GM21576 (cell line): Measurements from ENCODE around the gene NMT2.

ENCODE experiments used
- ATAC-seq: cut with Tn5 transposase; IDR thresholded peaks from one replicate; pipeline ENCODE4 v1.9.1; 2021; ENCODE audit warnings: mild to moderate bottlenecking, moderate library complexity; ENCODE audit not compliant: unreplicated experiment

Gene NMT2

DNA sequence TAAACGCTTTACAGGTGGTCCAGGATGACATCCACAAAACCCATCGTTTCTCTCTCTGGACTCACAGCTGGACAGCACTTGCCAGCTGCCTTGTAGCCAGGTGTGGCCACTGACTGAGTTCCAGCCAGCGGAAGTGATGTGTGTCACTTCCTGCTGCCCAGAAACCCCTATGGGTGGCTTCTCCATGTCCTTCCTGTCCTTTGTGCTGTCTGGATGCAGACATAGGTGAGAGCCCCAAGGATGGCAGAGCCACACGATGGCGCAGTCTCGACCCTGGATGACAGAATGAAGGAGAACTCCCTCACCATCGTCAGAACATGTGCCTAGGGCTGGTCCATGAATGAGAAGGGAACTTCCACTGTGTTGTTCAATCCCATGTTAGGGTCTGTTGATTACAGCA, 22.1 kb downstream of the NMT2 start:
- ATAC-seq: no peak

DNA sequence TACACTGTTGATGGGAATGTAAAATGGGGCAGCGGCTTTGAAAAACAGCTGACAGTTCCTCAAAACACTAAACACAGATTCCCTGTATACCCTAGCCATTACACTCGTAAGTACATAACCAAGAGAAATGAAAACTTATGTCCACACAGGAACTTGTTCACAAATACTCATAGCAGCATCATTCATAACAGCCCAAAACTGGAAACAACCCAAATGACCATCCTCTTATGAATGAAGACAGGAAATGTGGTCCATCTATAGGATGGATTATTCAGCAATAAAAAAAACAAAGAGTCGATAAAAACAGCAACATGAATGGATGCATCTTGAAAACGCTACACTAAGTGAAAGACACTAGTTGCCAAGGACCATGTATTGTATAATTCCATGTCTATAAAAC, 23.7 kb downstream of the NMT2 start:
- ATAC-seq: no peak

DNA sequence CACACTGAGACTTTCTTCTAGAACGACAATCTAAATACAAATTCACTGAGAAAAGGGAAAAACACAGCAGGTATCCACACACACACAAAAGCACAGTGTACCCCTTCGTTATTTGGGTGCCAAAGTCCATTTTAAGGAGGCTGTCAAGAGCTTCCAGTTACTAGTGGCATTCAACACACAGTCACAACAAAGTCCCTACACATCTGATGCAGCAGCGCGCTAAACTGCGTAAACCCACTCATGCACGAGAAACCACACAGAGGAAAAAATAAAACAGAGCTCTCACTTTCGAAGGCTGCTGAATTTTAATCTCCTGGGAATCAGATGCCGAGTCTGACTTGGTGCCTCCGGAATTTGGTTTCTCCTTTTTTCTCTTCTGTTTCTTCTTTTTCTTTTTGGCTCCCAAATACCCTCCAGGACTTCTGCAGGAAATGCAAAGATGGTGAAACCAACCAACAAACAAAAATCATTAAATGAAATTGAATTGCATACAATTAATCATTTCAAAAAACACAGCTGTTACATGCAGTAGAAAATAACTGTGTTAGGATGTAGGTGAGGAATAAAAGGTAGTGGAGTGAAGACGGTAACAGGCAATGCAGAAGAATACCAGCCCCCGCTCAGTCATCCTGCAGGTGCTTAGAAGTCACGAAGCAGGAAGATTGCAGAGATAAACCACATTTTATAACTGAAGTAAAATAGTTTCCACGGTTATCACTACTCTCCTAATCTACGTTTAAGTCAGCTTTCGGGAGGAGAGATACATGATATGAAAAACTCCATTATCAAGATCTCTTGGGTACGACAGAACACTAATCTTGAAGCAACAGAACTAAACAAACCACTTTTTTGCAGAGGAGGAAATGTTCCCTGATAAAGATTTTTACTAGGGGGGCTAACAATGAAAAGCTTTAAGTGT, 27.1 kb downstream of the NMT2 start:
- ATAC-seq: peak; percentile 95

DNA sequence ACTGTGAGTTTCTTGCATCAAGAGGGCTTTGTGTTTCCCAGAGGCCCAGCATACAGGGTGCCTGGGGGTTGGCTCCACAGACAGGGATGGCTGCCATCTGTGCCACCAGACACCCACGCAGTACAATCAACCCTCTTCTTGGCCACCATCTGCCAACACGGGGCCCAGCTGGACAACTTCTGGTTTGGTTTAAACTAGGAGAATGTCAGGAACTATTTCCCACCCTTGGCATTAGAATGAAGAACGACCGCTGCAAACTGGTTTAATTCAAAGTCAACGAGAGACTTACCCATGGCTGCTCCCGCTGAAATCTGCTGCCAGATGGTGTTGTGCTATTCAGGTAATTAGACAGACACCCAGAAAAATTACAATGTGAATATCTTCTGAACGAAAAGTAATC, 27.8 kb downstream of the NMT2 start:
- no peak for ATAC-seq

GRCh38 chr10:15137636-15138035, 30.9 kb downstream of the NMT2 start:
- ATAC-seq: no peak

- no peak for ATAC-seq
These were observed 31.5 kb downstream of the NMT2 start for GRCh38 chr10:15137036-15137359.

DNA sequence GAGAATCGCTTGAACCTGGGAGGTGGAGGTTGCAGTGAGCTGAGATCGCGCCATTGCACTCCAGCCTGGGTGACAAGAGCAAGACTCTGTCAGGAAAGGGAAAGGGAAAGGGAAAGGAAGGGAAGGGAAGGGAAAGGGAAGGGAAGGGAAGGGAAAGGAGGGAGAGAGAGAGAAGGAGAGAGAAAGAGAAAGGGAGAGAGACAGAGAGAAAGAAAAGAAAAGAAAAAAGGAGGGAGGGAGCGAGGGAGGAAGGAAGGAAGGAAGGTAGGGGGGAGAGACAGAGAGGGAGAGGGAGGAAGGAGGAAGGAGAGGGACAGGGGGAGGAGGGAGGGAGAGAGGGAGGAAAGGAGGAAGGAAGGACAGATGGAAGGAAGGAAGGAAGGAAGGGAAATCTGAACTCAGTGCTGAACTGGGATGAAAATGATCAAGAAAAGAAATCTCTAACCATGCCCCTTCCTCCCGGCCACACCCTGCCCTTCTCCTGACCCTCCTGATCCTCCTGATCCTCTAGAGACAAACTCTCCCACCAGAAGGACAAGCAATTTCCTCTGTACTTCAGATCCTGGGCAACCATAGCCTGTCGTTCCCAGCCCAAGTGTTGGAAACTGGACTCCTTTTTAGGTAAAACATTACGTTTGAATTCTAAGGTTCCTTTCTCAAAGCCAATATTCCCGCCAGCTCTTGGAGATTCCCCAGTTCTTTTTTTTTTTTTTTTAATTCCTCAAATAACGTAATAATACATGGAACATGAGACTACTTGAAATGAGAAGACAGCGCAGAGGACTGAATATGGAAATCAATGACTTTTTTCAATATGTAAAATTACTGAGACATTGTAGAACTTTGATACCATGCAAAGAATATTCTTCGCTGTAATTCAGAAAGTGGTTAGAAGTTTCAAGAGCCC, 32.1 kb downstream of the NMT2 start:
- ATAC-seq: no peak

DNA sequence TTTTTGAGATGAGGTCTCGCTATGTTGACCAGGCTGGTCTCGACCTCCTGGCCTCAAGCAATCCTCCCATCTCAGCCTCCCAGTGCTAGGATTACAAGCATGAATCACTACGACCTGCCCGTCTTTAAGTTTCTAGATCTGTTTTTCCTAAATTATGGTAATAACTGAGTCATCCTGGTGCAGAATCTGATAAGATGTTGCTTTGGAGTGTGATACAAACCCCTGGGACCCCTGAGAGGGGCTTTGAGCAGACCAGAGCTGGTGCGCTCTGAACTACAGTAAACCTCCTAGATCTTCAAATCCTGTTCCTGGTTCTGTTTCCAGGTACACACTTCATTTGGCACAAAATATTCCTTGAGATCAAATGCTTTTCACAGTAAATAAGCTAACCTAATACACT, 37.2 kb downstream of the NMT2 start:
- no peak for ATAC-seq

DNA sequence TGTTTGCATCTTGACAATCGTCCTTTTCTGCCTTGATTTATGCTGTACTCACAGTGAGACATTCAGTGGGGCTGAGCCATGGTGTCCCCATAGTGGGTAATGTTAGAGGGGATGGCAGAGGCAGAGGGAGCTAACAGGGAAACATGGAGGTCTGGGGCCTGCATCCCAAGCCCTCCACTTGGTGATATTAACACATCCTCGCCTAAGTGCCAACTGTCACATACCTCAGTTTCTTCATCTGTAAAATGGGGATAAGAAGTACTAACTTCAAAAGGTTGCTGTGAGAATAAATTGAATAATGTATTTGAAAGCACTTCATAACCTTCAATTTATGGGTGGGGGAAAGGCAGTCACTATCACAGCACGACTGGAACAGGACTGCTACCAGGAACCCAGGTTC, 43.6 kb downstream of the NMT2 start:
- no peak for ATAC-seq

DNA sequence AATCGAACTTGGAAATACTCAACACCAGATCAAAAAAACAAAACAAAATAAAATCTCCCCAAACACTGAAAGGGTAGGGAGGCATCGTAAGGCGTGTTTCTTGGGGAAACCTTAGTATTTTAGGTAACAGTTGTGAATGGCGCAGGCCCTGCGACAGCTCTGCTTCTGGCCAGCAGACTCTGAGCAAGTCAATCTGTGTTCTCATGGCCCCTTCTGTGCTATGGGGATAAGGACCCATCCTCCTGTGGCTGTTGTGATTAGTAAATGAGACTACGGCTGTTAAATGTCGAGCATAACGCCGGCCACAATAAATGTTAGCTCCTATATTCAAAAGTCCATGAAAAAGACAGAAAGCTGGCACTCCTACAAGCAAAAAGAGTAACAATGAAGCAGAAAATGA, 44.3 kb downstream of the NMT2 start:
- no peak for ATAC-seq

- no peak for ATAC-seq
These were observed 44.7 kb downstream of the NMT2 start for GRCh38 chr10:15123749-15124184.

GRCh38 chr10:15122477-15123030, 45.9 kb downstream of the NMT2 start:
- peak; percentile 93 for ATAC-seq

DNA sequence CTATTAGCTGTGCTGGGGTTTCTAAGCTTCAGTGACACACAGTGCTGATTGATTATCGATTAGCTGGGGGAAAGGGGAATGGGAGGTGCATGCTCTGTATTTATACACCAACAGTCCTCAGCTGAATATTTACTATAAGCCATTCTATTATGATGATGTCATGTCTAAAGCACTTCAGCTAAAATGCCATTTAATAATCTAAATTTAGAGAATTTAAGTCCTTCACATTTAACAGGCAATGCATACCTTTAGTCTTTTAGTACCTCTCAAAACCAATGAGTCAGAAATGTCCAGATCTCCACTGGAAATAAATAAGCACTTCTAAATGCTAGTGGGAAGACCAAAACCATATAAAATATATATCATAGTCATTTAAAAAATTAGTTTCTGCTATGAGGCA, 46.8 kb downstream of the NMT2 start:
- ATAC-seq: no peak

- no peak for ATAC-seq
These were observed 48.0 kb downstream of the NMT2 start for GRCh38 chr10:15120523-15120922.

GRCh38 chr10:15118615-15119014, 49.9 kb downstream of the NMT2 start:
- ATAC-seq: no peak

DNA sequence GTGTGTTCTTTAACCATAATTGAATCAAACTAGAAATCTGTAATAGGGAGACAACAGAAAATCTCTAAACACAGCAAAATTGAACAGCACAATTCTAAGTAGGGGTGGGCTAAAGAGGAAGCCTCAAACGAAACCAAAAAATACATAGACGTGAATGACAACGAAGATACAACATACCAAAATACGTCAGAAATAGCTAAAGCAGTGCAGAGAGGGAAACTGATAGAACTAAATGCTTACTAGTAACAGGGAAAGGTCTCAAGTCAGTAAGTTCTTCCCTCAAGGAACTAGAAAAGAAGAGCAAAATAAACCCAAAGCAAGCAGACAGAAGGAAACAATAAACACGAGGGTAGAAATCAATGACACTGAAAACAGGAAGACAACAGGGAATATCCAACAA, 52.3 kb downstream of the NMT2 start:
- no peak for ATAC-seq

DNA sequence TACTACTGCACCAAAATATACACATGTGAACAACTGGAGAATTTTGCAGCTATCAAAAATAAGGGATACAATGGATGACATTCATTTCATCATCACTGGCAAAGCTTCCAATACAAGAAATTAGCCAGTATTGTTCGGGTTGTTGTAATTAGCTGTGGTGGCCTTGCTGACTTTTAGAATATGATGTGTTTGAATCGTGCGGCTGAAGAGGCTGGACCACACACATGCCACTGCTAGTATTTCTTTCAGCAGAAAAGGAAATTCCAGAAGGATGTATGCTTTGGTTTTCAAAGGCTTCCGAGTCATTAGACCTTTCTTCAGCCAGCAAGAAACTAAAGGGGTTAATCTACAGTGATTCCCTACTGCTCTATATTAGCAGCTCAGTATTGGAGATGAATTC, 54.7 kb downstream of the NMT2 start:
- ATAC-seq: no peak

DNA sequence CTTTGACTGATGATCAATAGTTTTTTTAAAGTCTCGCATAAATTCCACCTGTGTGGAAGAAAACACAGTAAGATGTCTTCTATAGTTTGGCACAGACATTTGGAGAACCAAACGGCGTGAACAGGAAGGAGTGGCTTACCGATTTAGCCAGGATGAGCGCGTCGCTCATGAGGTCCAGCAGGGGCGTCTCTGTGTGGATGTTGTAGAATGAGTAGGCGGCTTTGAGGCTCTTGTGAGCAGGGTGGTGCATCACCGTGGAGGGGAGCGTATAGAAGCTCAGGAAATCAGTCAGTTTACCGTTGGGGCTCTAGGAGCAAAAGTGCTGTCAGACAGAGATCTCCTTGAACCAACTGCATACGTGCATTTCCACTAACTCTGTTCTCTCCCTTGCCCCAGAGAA, 55.8 kb downstream of the NMT2 start:
- ATAC-seq: no peak

- ATAC-seq: peak; percentile 62
These were observed 62.0 kb downstream of the NMT2 start for GRCh38 chr10:15106352-15107013.

- ATAC-seq: no peak
These were observed 65.0 kb downstream of the NMT2 start for GRCh38 chr10:15103513-15103912.

GRCh38 chr10:15099886-15100285, 68.6 kb downstream of the NMT2 start:
- ATAC-seq: no peak
